ENCODE results near the gene PPP1R14B.

The PPP1R14B gene

DNA sequence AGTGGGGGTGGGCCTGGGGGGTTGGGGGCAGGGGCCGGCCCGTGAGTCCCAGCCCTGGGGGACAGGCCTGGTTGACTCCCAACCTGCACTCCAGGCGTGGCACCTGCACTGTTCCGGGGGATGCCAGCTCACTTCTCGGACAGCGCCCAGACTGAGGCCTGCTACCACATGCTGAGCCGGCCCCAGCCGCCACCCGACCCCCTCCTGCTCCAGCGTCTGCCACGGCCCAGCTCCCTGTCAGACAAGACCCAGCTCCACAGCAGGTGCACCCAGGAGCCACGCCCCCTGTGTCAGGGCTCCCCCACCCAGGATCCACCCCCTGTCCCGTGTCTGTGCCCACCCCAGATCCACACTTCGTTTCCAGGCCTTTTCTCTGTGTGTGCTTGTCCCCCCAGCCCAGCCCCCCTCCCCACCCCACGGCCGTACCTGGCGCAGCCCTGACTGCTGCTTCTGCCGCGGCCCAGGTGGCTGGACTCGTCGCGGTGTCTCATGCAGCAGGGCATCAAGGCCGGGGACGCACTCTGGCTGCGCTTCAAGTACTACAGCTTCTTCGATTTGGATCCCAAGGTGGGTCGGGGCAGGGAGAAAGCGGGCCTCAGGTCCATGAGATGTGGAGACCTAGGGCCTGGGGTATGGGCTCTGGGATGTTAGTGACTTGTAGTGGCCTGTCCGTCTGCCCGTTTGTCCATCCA is 35.4 kb downstream of the PPP1R14B start:
- no peak for DNase-seq (ENCODE audit: insufficient read length, low spot score)
- FAIRE-seq: no peak
- TF ChIP-seq, protein P1, sequence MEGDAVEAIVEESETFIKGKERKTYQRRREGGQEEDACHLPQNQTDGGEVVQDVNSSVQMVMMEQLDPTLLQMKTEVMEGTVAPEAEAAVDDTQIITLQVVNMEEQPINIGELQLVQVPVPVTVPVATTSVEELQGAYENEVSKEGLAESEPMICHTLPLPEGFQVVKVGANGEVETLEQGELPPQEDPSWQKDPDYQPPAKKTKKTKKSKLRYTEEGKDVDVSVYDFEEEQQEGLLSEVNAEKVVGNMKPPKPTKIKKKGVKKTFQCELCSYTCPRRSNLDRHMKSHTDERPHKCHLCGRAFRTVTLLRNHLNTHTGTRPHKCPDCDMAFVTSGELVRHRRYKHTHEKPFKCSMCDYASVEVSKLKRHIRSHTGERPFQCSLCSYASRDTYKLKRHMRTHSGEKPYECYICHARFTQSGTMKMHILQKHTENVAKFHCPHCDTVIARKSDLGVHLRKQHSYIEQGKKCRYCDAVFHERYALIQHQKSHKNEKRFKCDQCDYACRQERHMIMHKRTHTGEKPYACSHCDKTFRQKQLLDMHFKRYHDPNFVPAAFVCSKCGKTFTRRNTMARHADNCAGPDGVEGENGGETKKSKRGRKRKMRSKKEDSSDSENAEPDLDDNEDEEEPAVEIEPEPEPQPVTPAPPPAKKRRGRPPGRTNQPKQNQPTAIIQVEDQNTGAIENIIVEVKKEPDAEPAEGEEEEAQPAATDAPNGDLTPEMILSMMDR (IDR thresholded peaks at IDR 0.05; ENCODE audit: insufficient read depth, missing control alignments): no peak

DNA sequence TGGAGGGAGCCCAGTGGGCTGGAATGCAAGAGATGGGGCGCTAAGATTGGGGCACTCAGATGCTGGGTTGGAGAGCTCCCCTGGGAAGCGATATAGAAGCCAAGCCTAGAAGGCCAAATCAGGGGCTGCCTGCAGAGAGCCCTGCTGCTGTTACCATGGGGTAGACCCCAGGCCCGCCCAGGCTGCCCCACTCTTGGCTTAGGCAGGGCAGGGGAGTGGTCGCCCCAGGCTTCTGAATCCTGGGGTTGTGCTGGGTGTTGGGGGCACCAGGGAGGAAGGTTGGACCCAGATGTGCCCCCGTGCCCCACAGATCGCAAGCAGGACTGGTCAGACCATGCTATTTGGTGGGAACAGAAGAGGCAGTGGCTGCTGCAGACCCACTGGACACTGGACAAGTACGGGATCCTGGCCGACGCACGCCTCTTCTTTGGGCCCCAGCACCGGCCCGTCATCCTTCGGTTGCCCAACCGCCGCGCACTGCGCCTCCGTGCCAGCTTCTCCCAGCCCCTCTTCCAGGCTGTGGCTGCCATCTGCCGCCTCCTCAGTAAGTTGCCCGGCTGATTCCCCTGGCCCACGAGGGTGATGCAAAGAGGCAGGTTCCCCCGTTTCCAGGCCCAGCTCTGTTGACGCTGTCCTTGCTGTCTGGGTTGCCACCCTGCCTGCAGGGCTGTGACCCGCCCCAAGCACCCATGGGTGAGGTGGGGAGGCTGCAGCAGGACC is 36.3 kb downstream of the PPP1R14B start:
- DNase-seq (ENCODE audit: insufficient read length, low spot score): no peak
- FAIRE-seq: no peak

DNA sequence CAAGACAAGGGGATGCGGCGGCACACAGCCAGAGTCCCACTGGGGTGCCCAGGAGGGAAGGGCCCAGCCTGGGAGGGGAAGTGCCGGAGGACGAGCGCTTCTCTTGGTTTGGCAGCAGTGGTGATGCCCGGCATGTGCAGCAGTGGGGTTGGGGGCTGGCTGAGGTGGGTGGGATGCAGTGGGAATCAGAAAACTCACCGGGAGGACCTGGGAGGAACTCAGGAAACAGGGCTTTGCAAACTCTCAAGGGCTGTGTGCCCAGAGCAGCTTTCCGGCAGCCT is 37.2 kb downstream of the PPP1R14B start:
- TF ChIP-seq, protein P1 (IDR thresholded peaks at IDR 0.05; ENCODE audit: insufficient read depth, missing control alignments): no peak
- DNase-seq (ENCODE audit: insufficient read length, low spot score): no peak
- no peak for FAIRE-seq

More for the DNA sequence above, 36.3 kb downstream of the PPP1R14B start:
- TF ChIP-seq, protein P1 (IDR thresholded peaks at IDR 0.05; ENCODE audit: insufficient read depth, missing control alignments): no peak

DNA sequence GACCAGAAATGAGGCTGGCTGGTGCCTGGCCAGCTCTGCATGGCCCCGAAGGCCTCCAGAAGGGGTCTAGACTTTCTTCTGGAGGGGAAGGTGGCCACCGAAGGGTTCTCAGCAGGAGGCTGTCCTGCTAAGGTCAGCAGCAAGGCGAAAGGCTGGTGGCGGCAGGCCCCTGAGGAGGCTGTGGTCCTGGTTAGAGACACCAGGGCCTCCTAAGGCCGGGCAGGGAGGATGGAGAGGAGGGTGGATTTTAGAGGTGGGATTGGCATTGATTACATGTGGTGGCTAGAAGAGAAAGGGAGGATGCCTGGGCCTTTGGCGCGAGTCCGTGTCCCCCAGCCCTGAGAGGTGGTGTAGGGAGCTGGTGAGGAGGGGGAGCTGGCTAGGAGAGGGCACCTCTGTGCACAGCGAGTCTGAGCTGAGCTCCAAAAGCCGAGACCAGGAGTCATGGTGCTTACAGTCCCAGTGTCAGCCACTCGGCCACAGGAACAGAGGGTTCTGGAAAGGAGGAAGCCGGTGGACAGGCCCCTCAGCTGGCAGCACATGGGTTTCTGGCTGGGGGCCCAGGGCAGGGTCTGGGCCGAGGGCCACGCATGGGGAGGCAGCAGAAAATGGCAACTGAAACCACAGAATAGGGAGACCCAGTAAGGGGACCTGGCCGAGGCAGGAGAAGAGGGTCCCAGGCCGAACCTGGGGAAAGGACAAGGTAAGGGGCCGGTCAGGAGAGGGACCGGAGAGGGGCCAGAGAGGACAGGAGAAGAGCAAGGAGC is 37.8 kb downstream of the PPP1R14B start:
- no peak for FAIRE-seq
- TF ChIP-seq, protein P1 (IDR thresholded peaks at IDR 0.05; ENCODE audit: insufficient read depth, missing control alignments): no peak

DNA sequence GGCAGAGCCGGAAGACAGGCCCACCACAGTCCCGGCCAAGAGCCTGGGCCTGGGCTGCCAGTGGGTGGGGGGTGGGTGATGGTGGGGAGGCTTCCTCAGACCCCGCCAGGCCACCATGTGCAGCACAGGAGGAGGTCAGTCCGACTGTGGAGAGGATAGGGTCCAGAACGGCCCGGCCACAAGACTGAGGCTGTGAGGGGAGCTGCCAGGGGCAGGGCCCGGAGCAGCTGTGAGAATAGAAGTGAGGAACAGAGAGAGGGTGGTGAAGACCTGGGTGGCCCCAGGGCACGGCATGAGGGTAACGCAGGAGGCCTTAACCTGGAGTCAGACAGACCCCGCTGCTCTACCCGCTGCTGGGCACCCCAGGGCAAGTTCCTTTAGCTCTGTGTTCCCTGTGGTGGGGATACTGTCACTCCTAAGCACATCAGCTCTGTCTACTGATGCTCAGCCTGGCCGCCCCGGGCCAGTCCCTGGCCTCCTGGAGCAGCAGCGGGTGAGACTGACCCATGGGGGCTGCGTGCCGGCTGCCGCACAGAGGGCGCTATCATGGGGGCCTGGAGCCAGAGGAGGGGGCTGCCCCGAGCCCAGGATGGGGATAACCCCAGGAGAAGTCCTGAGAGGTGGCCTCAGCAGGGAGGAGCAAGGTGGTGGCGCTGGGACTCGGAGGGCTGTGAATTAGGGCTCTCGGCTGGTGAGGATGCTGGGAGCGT is 38.5 kb downstream of the PPP1R14B start:
- DNase-seq (ENCODE audit: insufficient read length, low spot score) (no peak), FAIRE-seq (no peak)
- TF ChIP-seq, protein P1 (IDR thresholded peaks at IDR 0.05; ENCODE audit: insufficient read depth, missing control alignments): no peak

More for the DNA sequence above, 37.8 kb downstream of the PPP1R14B start:
- no peak for DNase-seq (ENCODE audit: insufficient read length, low spot score)

DNA sequence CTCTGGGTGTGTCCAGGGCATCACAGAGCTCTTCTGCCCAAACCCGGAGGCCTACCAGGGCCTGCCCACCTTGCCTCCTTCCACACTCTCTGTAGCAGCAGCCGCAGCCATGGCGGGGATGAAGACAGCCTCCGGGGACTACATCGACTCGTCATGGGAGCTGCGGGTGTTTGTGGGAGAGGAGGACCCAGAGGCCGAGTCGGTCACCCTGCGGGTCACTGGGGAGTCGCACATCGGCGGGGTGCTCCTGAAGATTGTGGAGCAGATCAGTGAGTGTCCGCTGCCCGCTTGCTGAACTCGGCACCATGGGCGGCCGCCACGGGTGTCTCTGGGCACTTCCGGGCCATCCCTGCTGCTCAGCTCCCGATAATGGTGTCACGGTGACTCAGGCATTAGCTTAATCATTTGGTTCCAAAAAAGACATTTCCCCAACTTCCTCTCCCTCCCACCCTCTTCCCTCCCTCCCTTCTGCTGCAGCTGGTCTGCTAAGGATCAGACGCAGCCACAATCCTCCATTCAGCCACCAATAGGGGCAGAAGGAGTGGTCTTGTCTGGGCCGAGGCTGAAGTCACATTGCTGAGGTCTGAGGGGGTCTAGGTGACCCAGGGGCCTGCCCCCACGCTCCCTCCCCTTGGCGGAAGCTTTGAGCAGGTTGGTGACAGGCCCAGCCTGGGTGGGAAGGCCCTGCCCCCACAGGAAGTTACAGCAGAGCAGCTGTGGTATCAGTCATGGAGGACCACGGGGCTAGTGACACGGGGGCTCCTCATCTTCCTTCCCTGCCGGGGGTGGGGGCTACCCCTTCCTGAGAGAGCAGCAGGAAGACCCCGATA is 39.3 kb downstream of the PPP1R14B start:
- TF ChIP-seq, protein P1 (IDR thresholded peaks at IDR 0.05; ENCODE audit: insufficient read depth, missing control alignments): no peak
- DNase-seq (ENCODE audit: insufficient read length, low spot score): no peak
- no peak for FAIRE-seq

Measured in D721Med (cell line).